IMR-90 (cell line): Measurements from ENCODE around the gene DSCAM.

Experiments used
- MAFK ChIP-seq: IDR thresholded peaks from 2 replicates; pipeline ENCODE4 v1.6.1; 2012; ENCODE audit warnings: low read depth, low read length, improper control_type of control experiment
- MAZ ChIP-seq: IDR thresholded peaks from 2 replicates; pipeline ENCODE4 v1.6.1; 2012; ENCODE audit warnings: low read depth, mild to moderate bottlenecking, low read length, improper control_type of control experiment, moderate library complexity, borderline replicate concordance
- POLR2A ChIP-seq: IDR thresholded peaks from 2 replicates; pipeline ENCODE4 v1.6.1; 2012; ENCODE audit warnings: mild to moderate bottlenecking, low read depth, low read length
- SMC3 ChIP-seq: fragments of 150-350 bp; IDR thresholded peaks from 2 replicates; pipeline ENCODE4 v1.6.1; 2016; ENCODE audit warnings: low read depth, mild to moderate bottlenecking, antibody characterized with exemption, low read length, moderate library complexity
- TF ChIP-seq, protein P1 (sequence below): conservative IDR thresholded peaks from 2 replicates; pipeline ENCODE4 v1.5.1; 2012; ENCODE audit warnings: mild to moderate bottlenecking, low read depth, low read length, improper control_type of control experiment

DNA sequence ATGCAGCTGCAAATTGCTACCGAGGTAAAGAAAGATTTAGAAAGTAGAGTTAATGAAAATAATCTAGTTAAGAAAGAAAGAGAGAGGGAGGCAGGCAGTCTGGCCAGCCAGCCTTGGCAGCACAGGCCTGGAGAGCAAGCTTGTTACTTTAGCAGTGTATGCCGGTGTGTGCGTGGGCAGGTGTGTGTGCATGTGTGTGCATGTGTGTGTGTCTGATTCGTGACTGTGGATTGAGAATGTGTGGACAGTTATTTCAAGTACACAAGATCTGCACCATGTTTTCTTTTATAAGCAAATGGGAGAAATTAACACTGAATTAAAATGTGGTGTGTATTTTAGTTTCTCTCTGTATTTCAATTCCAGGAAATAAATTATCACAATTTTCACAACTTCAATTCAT is 211.6 kb downstream of the DSCAM start:
- TF ChIP-seq MAFK (no peak), POLR2A (no peak), SMC3 (no peak), MAZ (no peak)
- TF ChIP-seq, protein P1, sequence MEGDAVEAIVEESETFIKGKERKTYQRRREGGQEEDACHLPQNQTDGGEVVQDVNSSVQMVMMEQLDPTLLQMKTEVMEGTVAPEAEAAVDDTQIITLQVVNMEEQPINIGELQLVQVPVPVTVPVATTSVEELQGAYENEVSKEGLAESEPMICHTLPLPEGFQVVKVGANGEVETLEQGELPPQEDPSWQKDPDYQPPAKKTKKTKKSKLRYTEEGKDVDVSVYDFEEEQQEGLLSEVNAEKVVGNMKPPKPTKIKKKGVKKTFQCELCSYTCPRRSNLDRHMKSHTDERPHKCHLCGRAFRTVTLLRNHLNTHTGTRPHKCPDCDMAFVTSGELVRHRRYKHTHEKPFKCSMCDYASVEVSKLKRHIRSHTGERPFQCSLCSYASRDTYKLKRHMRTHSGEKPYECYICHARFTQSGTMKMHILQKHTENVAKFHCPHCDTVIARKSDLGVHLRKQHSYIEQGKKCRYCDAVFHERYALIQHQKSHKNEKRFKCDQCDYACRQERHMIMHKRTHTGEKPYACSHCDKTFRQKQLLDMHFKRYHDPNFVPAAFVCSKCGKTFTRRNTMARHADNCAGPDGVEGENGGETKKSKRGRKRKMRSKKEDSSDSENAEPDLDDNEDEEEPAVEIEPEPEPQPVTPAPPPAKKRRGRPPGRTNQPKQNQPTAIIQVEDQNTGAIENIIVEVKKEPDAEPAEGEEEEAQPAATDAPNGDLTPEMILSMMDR: no peak
